Right renal cortex interstitium (tissue), 3 donors: Measurements from ENCODE around the gene SCAMP1. TPM values are rescaled to one million over a fixed set of nuclear protein-coding genes. Genes with fewer than 3 reads are reported as not detected.

Experiments used
- DNase-seq, 3 donors: peaks; one replicate each; pipeline ENCODE4 v3.0.0-alpha.2; 2013; ENCODE audit warnings: low read depth in 3 of 3, low spot score in 2 of 3
- polyA plus RNA-seq, 3 donors: library from polyadenylated mRNA; unstranded; fragments of 120-200 nt; gene quantifications; one replicate each; pipeline ENCODE4 v1.2.1, GENCODE V29; 2013; ENCODE audit not compliant: insufficient read length in 3 of 3

The SCAMP1 gene
- polyA plus RNA-seq, 3 donors, result 57.4 to 63.7 (median 58.8) TPM

DNA sequence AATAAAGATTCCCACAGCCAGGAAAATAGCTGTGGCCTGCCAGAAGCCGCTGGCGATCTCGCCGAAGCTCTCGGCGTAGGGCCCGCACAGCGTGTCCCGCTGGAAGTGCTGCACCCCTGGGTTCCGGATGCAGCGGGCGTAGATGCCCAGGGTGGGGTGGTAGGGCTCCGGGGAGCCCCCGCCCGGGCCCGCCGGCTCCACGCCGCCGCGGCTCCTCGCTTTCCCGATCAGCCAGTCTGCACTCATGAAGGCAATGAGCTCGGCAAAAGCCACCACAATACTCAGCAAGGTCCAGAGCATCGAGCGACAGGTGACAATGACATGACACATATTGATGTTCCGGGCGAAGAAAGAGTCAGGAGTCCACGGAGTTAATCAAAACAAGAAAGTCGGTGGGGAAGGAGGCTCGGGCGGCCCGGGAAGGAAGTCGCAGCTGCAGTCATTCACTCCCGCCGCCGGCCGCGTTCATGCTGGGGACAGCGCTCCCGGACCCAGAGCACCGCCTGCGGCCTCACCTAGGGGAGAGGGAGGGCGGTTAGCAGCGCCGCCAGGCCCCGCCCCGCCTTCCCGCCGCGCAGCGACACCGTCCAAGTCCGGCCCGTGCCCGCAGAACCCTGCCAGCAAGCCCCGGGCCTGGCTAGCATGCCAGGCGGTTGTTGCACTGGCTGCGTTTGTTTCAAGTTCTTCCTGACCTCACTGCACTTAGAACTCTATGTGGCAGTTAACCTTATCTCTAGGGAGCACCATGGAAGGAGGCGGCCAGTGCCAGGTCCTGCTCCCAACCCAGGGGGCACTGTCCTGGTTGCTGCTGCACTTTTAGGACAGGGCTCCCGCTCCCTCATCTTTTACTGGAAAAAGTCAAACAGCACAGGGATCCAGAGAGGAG lies 149.7 kb downstream of the SCAMP1 start:
- DNase-seq, result no peak

DNA sequence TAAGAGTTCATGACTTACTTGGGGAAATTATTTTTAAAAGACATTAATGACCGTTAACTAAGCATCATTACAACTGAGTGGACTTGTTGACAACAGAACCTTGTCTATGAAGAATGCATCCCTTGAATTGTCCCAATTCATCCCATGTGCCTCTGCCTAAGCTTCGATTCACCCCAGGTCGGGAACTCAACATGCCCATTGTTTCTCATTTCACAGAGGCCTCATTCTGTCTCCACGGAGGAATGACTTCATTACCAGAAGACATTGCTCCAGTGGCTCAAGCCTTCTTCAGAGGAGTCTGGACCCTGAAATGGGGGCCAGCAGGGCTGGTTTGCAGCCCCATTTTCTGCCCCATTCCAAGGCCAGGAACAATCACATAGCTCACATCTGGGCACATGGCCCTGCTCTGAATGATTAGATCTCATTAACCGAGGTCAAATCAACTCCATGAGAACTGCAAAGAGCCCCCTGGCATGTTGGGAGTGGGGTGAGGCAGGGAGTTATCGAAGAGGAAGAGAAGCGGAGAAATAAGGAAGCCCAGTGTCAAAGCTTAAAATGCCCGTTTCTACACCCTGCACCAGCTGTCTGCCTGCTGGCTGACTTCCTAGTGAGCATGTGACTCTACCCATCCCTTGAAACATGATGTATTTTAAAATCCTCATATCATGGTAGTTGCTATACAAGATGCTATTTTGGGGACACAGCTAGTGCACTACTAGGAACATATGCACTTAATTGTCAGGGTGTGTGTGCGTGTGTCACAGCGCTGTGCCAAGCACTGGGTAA lies 150.9 kb downstream of the SCAMP1 start:
- no peak for DNase-seq

DNA sequence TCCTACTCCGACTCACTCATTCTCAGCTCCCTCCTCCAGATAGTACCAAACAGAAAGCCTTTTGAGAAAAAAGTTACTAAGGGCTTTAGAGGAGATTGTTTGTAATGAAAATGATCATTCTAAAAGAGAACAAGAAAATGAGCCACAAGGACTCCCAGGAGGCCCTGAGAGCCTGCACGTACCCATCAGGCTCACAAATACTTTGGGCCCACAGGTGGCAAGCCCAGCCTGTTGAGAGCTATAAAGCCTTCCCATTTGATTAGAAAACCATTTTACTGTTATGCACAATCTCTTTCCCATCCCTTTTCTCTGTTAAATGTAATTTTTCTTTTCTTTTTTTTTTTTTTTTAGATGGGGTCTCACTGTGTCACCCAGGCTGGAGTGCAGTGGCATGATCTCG lies 152.0 kb downstream of the SCAMP1 start:
- no peak for DNase-seq

DNA sequence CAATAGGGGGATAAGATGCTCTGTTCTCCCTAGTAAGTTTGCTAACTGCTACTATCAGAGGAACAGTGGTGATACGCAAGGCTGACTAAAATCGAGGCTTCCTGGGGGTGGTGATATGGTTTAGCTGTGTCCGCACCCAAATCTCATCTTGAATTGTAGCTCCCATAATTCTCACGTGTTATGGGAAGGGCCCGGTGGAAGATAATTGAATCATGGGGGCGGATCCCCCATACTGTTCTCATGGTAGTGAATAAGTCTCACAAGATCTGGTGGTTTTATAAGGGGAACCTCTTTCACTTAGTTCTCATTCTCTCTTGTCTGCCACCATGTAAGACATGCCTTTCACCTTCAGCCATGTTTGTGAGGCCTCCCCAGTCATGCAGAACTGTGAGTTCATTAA lies 153.0 kb downstream of the SCAMP1 start:
- no peak for DNase-seq

DNA sequence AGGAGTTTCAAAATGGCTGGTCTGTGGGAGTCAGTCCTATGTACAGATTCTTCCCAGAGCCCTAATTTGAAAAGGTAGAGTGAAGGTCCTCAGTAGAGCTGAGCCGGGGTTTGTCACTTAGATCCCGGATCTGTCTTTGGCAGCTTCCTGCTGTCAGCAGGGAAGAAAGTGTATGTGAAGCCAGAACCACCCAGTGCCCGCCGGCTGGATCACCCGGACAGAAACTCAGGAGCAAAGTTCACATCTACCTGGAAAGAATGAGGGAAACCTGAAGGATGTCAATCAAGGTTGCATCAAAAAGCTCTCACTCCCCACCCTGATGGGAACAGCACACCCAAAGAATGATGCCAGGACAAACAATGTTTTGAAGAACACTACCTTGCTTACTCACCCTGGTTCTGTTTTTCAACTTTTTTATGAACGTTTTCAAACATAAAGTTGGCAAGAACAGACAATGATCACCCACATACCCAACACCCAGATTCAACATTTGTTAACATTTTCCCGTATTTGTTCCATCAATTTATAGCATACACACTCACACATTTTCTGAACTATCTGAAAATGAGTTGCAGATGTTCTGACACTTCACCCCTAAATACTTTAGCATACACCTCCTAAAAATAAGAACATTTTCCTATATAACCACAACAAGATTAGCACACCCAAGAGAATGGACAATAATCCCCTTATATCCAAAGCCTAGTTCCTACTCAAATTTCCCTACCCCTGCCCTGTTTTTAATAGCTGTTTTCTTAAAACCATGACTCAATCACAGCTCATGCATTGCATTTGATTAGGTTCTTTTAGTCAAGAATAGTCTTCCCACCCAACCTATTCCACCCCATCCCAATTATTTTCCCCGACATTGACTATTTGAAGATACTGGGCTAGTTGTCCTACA lies 154.3 kb downstream of the SCAMP1 start:
- DNase-seq, result no peak

DNA sequence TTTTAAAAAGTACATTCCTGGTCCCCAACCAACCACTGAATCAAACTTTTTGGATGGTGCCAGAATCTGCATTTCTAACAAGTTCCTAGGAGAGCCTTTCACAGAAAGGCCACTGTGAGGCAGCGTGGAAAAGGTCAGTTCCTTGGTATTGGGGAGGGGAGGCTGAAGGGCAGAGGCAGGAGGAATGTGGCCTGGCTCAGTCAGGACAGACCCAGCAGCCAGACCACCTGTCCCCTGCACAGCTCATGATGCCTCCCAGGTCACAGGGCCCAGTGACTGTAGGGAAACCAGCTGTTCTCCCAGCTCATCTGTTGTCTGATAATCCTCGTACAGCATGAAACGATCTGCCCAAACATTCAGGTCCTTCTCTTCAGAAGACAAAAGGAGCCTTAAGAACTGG lies 155.3 kb downstream of the SCAMP1 start:
- no peak for DNase-seq

DNA sequence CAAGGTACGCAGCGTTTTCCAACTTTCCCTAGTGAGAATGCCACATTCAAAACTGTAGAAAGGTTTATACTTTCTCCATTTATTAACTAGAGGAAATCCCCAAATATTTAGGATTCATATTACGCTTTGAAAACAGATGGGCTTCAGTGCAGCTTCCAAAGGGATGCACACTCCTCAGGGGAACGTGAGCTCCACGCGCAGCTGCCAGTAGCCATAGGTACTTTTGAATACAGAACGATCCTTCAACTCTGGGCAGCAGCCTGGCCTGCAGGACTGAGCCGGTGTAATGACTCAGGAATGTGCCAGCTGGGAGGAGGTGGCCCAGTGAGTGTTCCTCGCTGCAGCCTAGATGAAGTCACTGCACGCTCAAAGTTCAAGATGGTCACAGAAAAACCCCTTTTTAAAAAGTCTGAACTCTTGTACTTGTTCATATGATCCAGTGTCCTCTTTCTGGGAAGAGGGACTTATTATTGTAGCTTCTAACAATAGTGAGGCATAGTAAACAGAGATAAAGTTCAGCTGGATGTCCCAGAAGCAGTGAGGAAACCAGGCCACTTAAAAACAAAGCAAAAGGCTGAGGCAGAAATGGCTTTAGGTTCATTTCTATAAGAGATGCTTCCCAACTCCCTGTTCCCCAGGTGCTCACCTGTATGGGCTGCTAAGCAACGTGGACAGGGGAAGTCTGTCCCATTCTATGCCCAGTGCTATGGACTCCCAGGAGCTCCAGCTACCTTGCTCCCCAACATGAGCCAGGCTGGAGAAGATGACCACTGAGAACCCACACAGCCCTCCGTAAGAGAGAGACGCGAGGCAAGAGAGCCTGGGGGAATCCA lies 158.2 kb downstream of the SCAMP1 start:
- DNase-seq, result no peak

DNA sequence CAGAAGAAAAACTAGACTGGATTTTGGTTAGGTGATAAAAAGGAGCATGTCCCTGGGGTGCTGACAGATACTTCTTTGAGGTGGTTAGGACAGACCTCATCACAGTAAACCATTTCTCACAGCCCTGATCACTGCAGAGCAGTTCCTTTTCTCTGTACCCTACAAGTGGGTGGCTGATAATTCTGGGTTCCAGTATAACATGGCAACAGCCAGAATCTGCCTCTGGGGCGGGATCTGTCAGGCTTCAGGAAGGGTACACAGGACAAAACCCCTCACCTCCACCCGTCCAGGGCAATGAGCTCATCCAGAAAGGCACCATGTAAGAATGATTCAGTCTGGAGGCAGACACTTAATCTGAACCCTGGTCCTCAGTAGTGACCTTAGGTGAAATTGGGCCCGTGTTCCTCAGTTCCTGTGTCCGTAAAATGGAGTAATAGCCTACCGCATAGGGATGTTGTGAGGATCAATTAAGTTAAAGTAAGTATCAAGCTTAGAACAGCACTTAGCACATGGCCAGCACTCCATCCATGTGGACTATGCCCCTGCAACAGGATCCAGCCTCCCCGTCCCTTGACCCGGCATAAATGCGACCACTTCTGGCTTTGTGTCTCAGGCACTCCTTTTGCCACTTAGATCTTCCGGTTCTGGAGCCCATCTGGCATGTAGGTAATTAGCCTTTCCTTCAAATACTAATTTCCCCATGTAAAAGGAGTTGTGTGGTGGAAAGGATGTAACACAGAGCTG lies 159.0 kb downstream of the SCAMP1 start:
- DNase-seq, result no peak

DNA sequence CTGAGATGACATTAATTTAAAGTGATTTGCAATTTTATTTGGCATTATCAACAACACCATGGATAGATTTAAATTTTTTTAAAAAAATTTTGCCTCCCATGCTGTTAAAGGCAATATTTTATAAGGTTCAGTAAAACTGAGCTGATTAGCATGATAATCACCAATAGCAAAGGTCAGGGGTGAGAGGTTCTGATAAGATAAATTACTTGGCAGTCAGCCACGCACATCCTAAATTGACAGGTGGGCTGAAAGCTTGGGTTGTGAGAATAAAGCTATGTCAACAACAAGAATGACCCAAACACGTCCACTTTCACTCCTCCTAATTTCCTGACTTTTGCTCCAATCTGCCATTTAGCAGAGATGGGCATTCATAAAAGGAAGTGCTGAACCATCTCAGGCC lies 161.0 kb downstream of the SCAMP1 start:
- no peak for DNase-seq

DNA sequence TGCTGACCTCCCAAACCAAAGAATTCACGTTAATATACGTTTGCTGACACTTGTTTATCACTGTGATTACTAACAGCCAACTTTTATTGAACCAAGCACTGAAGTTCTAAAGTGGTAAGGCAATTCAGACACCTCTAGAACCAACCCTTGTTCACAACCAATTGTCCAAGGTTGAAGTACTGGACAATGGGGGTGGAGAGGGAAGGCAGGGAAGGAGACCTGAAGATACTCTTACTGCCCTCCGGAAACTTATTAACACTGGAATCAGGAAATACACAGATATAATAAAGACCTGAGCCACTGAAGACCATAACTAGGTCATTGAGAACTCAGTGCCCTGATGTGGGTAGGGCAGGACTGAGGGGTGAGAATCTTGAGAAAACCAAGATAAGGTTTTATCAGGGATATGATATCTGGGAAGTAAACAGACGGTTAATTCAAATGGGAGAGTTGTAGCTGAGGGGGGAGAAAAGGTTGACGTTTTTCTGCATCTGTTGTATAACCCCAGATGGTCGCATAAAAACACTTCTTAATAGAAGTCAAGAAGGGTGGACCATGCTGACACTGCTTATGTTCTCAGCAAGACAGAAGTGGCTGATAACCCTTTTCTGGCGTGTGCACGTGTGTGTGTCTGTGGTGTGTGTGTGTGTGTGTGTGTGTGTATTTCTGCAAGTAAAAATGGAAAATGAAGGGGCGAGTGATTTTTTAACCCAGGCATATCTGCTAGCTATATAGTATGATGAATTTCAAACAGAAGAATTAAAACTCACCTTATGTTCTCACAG lies 162.3 kb downstream of the SCAMP1 start:
- DNase-seq, result no peak

DNA sequence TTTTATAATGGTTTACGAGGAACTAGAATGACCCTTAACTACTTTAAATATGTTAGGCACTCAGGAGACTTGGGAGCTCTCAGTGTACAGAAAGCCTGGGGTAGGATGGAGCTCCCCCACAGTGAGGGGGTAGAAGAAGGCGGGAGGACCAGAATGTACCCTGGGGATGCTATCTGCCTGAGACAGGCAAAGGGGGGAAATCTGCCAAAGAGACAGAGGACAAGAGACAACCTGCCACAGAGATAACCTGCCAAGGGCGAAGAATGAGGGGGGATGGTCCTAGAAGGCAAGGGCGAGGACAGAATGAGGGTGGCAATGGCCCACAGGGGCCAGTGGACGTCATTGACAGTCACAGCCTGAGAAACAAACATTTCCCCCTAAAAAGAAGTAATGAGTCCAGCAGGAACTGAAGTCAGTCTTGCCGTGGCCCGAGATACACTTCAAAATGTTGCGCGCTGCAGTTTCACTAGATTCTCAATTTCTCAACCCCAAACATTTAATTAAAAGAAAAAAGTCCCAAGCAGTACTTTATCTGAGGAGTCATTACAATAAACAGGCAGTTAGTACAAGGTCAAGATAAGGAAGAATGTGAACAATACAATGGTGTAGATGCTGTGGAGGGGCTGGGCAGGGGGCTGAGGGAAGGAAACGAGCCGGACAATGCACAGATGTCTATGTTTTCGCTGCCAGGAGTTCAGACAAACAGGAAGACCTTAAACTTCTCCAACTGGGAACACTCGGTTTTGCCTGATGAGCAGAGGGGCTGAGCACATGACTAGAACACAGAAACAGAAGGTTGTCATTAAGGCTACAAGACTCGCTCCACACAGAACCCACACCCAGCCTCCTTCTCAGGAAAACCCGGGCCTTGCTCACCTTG lies 163.1 kb downstream of the SCAMP1 start:
- DNase-seq, result no peak

DNA sequence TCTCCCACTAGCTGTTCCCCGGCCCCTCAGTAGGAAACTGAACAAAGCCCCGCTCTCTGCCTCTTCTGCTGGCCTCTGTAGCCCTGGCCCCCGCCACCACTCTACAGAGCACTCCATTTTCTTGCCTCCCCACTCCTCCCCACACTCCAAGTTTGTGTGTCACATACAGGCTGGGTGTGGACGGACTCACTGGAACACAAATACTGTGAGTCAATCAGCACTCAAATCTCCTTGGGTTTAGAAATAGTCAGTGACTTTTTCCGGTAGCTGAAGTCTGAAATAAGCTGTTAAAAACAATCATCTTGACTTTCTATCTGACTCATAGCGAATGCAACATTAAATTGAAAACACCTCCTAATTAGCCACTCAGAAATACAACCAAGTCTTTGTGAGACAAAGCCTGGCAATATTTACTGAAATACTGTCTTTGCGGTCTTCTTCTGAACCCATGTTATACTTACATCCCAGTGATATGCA lies 165.7 kb downstream of the SCAMP1 start:
- no peak for DNase-seq

DNA sequence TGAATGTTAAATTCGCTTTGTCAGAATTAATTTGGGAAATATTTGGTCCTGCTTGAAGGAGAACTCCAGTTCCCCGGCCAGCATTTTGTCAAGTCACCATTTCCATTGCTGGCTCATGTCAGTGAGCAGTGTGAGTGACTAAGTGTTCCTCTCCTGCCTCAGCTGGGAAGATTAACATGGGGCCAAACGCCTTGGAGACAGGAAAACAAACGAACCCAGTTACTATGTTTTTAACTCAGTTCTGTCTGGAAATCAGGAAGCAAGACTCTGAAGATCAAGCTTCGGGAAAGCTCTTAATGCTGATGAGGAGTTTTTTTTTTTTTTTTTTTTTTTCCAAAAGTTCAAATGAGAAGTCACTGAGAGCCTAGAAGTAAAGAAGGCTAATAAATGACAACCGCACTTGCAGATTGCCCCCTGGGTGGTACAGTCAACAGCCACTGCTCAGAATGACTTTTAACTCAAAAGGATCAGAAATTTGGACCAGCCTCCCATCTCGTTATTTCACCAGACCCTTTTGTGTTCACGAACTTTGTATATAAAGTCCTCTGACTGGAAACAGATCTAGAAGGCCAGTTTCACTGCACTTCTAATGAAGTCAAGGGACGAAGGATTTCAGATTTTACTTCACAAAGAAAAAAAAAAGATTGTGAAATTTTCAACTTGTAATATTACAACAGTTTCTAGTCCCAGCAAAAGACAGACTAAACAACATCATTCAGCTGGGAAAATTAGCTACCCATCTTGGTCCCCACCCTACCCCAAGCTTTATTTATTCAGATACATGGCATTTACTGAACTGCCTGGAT lies 166.8 kb downstream of the SCAMP1 start:
- no peak for DNase-seq

DNA sequence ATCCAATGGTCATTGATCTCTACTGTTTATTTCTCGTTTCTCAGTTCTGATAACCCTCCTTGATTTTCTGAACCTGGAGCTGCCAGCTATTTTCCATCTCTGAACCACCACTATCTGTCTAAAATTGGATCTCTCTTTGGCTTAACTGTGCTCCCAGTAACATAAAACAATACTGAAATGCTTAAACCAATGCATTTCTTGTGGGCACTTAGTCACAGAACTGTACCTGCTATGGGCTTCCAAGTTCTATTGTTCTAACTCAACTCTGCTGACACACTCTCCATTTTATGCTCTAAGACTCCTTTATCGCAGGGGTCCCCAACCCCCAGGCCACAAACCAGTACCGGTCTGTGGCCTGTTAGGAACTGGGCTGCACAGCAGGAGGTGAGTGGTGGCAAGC lies 167.5 kb downstream of the SCAMP1 start:
- DNase-seq, result no peak
